PC-9 (cell line): ENCODE data around the gene FCAMR.

ENCODE experiments used
- EZH2 ChIP-seq: fragments of 200-600 bp; sonication (generic); IDR thresholded peaks from 2 replicates; pipeline ENCODE4 v1.8.0; 2017; ENCODE audit warnings: antibody characterized with exemption, low read depth
- TF ChIP-seq, protein P1 (sequence below): fragments of 200-600 bp; sonication (generic); conservative IDR thresholded peaks from 2 replicates; pipeline ENCODE4 v1.6.1; 2017; ENCODE audit warnings: mixed run types, antibody characterized with exemption, mild to moderate bottlenecking, moderate library complexity

DNA sequence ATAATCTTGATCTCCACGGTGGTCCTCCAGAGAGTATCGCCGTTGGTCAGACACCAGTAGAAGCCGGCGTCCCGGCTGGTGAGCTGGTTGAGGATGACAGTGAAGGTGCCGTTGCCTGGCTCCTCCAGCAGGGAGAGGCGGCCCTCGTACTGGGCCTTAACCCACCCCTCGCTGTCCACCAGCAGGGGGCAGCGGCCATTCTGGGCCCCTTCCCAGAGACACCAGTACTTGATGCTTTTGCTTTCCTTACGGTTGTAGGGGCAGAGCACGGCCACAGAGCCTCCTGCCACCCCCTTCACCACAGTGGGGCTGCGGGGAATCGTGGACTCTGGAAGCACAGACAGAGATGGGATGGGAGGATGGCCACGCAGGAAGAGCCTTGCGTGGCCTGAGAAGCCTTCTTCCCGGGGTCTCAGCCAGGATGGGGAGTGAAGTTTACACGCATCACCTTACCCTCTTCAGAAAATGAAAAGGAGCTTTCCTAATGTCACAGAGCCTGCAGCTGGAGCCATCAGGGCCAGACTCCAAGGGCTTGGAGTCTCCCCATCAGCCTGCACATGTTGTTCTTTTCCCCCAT lies 34.7 kb downstream of the FCAMR start:
- TF ChIP-seq, protein P1, sequence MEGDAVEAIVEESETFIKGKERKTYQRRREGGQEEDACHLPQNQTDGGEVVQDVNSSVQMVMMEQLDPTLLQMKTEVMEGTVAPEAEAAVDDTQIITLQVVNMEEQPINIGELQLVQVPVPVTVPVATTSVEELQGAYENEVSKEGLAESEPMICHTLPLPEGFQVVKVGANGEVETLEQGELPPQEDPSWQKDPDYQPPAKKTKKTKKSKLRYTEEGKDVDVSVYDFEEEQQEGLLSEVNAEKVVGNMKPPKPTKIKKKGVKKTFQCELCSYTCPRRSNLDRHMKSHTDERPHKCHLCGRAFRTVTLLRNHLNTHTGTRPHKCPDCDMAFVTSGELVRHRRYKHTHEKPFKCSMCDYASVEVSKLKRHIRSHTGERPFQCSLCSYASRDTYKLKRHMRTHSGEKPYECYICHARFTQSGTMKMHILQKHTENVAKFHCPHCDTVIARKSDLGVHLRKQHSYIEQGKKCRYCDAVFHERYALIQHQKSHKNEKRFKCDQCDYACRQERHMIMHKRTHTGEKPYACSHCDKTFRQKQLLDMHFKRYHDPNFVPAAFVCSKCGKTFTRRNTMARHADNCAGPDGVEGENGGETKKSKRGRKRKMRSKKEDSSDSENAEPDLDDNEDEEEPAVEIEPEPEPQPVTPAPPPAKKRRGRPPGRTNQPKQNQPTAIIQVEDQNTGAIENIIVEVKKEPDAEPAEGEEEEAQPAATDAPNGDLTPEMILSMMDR = peak; percentile 41; the same call in 1 of the 2 replicates
- TF ChIP-seq EZH2 = no peak
